Natural killer cell treated with Interleukin-12 subunit alpha and Interleukin-12 subunit beta and Interleukin-15 and Interleukin-18, amount 100 ng/mL, for 72 hours (primary cell): ENCODE data around the gene MPST. TPM values are rescaled to one million over a fixed set of nuclear protein-coding genes. Genes with fewer than 3 reads are reported as not detected.
A peak's percentile ranks its signal among the peaks of the same experiment; 100 is the strongest.
"Not testable (repeated sequence)": the region's sequence is repeated elsewhere in the genome, so short reads cannot be mapped to it uniquely, and the experiment has no call there.

Source experiments
- ATAC-seq, 2 donors: fragments of 150-1000 bp; cut with Tn5 transposase in 1 of 2; sonication (Bioruptor Pico), chemical (Tn5 transposase) in 1 of 2; 2 replicates each; pipeline ENCODE4 v1.10.0; 2021
- DNase-seq: peaks from one replicate; pipeline ENCODE4 v3.0.0; 2022; ENCODE audit warnings: low spot score
- H3K27ac Mint-ChIP-seq, 2 donors: 1 replicate in 1 of 2; 2 replicates in 1 of 2; pipeline ENCODE4 v1.8.0; 2022; ENCODE audit warnings: mixed read lengths in 2 of 2, mild to moderate bottlenecking in 1 of 2, moderate library complexity in 1 of 2
- H3K27me3 Mint-ChIP-seq, 2 donors: 1 replicate in 1 of 2; 2 replicates in 1 of 2; pipeline ENCODE4 v1.8.0; 2022; ENCODE audit warnings: mixed read lengths in 2 of 2
- H3K36me3 Mint-ChIP-seq: one replicate; pipeline ENCODE4 v1.8.0; 2022; ENCODE audit warnings: mixed read lengths
- H3K4me1 Mint-ChIP-seq, 2 donors: 1 replicate in 1 of 2; 2 replicates in 1 of 2; pipeline ENCODE4 v1.8.0; 2022; ENCODE audit warnings: low read depth in 2 of 2, mixed read lengths in 2 of 2, mild to moderate bottlenecking in 1 of 2
- H3K4me3 Mint-ChIP-seq: one replicate; pipeline ENCODE4 v1.8.0; 2022; ENCODE audit warnings: mixed read lengths
- H3K9me3 Mint-ChIP-seq: 2 replicates; pipeline ENCODE4 v1.8.0; 2022; ENCODE audit warnings: mixed read lengths
- total RNA-seq, 2 donors: library from RNA; stranded (reverse); gene quantifications; one replicate each; pipeline ENCODE4 v1.2.3, GENCODE V29; 2022

The MPST gene
- total RNA-seq, 2 donors from 2014 or later = 27.6 to 51.1 TPM

GRCh38 chr22:37071850-37072592 is 52.5 kb downstream of the MPST start:
- DNase-seq, H3K4me1 Mint-ChIP-seq, H3K27ac Mint-ChIP-seq, H3K9me3 Mint-ChIP-seq, ATAC-seq, H3K4me3 Mint-ChIP-seq, H3K36me3 Mint-ChIP-seq: not testable (repeated sequence)
- H3K27me3 Mint-ChIP-seq = peaks cover 10 to 18% of the 10 kb centered on the region in 2 donors

- H3K27ac Mint-ChIP-seq = no peak overlapping the region
- H3K27me3 Mint-ChIP-seq = peaks cover 9 to 17% of the 10 kb centered on the region in 2 donors
- H3K4me3 Mint-ChIP-seq = no peak overlapping the region
- no peaks in the 10 kb centered on the region for H3K36me3 Mint-ChIP-seq
- H3K9me3 Mint-ChIP-seq = no peaks in the 10 kb centered on the region
- ATAC-seq (no peak), DNase-seq (no peak)
- H3K4me1 Mint-ChIP-seq = peaks cover 4 to 9% of the 10 kb centered on the region in 2 donors
These were observed 53.1 kb downstream of the MPST start for GRCh38 chr22:37072673-37073072.

- no peak for DNase-seq
- H3K27me3 Mint-ChIP-seq = peaks cover 2 to 8% of the 10 kb centered on the region in 2 donors
- peaks cover 23 to 28% of the 10 kb centered on the region in 2 donors for H3K4me1 Mint-ChIP-seq
- ATAC-seq = no peak
- H3K9me3 Mint-ChIP-seq = no peaks in the 10 kb centered on the region
- H3K27ac Mint-ChIP-seq = no peak overlapping the region
- H3K4me3 Mint-ChIP-seq = no peak overlapping the region
- no peaks in the 10 kb centered on the region for H3K36me3 Mint-ChIP-seq
These were observed 55.0 kb downstream of the MPST start for GRCh38 chr22:37074537-37074936.

GRCh38 chr22:37075046-37075445 is 55.5 kb downstream of the MPST start:
- no peaks in the 10 kb centered on the region for H3K9me3 Mint-ChIP-seq
- no peak for ATAC-seq
- H3K4me3 Mint-ChIP-seq = no peak overlapping the region
- H3K27me3 Mint-ChIP-seq = peaks cover under 1 to 8% of the 10 kb centered on the region in 2 donors
- peaks cover 28 to 33% of the 10 kb centered on the region in 2 donors for H3K4me1 Mint-ChIP-seq
- no peaks in the 10 kb centered on the region for H3K36me3 Mint-ChIP-seq
- no peak for DNase-seq
- no peak overlapping the region for H3K27ac Mint-ChIP-seq

- H3K27me3 Mint-ChIP-seq = peaks cover 0 to 8% of the 10 kb centered on the region in 2 donors
- ATAC-seq = no peak
- peak overlapping the region in 1 of 2 donors; percentile 55 for H3K27ac Mint-ChIP-seq
- no peaks in the 10 kb centered on the region for H3K9me3 Mint-ChIP-seq
- H3K4me3 Mint-ChIP-seq = peak overlapping the region; percentile 33
- no peaks in the 10 kb centered on the region for H3K36me3 Mint-ChIP-seq
- peaks cover 33 to 40% of the 10 kb centered on the region in 2 donors for H3K4me1 Mint-ChIP-seq
- no peak for DNase-seq
These were observed 56.4 kb downstream of the MPST start for GRCh38 chr22:37075822-37076433.

GRCh38 chr22:37077802-37078448 is 58.4 kb downstream of the MPST start:
- ATAC-seq (no peak), DNase-seq (peak; percentile 83)
- Mint-ChIP-seq H3K27ac (peak overlapping the region; percentile 98 to 100), H3K4me3 (peak overlapping the region; percentile 90), H3K9me3 (no peaks in the 10 kb centered on the region), H3K36me3 (no peaks in the 10 kb centered on the region), H3K4me1 (peaks cover 49 to 59% of the 10 kb centered on the region in 2 donors), H3K27me3 (peaks cover 0 to 8% of the 10 kb centered on the region in 2 donors)

- Mint-ChIP-seq H3K27me3 (peaks cover 0 to 8% of the 10 kb centered on the region in 2 donors), H3K36me3 (no peaks in the 10 kb centered on the region), H3K4me1 (peaks cover 54 to 59% of the 10 kb centered on the region in 2 donors), H3K9me3 (no peaks in the 10 kb centered on the region), H3K4me3 (peak overlapping the region; percentile 90), H3K27ac (peak overlapping the region; percentile 98 to 100)
- ATAC-seq (no peak), DNase-seq (no peak)
These were observed 59.6 kb downstream of the MPST start for GRCh38 chr22:37079158-37079557.

Other genes starting within 250 kb of the MPST start
- 10 to 100 TPM; 23.3 to 37.8 TPM for gene IFT27, start 243.6 kb upstream of the MPST start, total RNA-seq
- gene PVALB, start 202.7 kb upstream of the MPST start, total RNA-seq = not detected
- 10 to 100 TPM; 24.2 to 53.1 TPM for gene NCF4, start 158.7 kb upstream of the MPST start, total RNA-seq
- gene CSF2RB, start 106.1 kb upstream of the MPST start, total RNA-seq = 10 to 100 TPM in 1 of 2 donors, 1 to 10 TPM in 1; 5.0 to 47.9 TPM
- 10 to 100 TPM; 12.2 to 17.9 TPM for gene TST, start 295 bp upstream of the MPST start, total RNA-seq
- gene KCTD17, start 32.0 kb downstream of the MPST start, total RNA-seq = 10 to 100 TPM; 30.5 to 43.8 TPM
- 1 to 10 TPM; 1.8 to 1.9 TPM for gene TMPRSS6, start 90.0 kb downstream of the MPST start, total RNA-seq
- 100 to 1,000 TPM; 508 to 635 TPM for gene IL2RB, start 130.2 kb downstream of the MPST start, total RNA-seq
- gene C1QTNF6, start 168.5 kb downstream of the MPST start, total RNA-seq = 1 to 10 TPM; 1.3 to 3.9 TPM
- gene SSTR3, start 192.7 kb downstream of the MPST start, total RNA-seq = under 1 TPM; 0.11 to 0.29 TPM
- gene RAC2, start 224.5 kb downstream of the MPST start, total RNA-seq = 1,000 to 10,000 TPM in 1 of 2 donors, 100 to 1,000 TPM in 1; 666 to 1,078 TPM